ENCODE measurements around the gene RUNX1.
A peak's percentile ranks its signal among the peaks of the same experiment; 100 is the strongest.

The RUNX1 gene

DNA sequence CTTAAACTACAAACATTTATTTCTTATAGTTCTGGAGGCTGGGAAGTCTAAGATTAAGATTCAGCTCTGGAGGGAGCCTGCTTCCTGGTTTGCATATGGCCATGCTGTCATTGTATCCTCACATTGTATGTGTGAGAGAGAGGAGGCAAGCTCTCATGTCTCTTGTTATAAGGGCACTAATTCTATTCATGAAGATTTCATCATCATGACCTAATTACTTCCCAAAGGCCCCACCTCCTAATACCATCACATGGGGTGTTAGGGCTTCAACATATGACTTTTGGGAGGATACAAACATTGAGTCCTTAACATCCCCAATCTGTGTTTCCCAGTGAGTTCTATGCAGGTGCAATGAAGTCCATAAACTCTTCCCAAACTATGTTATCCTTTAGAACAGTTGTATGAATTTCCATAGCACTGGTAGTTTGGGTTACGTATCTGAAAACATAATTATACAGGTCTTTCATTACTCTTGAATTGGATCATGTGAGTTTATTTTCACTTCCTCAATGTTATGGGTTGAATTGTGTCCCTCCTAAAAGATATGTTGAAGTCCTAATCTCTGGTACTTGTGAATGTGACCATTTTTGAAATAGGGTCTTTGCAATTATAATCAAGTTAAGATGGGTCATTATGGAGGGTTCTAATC lies 124.2 kb downstream of the RUNX1 start:
- DNase-seq (ENCODE audit: low read depth, low spot score), result no peak

DNA sequence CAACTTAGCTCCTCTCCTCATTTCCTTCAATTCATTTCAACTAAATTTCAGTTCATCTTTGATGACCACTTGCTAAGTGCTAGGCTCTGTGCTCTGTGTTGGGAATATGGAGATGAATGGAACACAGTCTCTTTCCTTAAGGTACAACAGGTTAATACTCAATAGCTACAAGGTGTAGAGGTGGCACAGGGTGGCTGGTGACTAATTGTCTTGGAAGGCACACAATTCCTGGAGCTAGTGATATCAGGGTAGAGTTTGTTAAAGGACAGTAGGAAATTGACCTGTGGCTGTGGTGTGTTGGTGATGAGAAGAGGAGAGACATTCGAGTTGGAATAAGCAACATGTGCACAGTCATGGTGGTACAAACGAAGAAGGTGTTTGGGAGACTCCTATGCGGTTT lies 124.9 kb downstream of the RUNX1 start:
- DNase-seq (ENCODE audit: low read depth, low spot score), result no peak

DNA sequence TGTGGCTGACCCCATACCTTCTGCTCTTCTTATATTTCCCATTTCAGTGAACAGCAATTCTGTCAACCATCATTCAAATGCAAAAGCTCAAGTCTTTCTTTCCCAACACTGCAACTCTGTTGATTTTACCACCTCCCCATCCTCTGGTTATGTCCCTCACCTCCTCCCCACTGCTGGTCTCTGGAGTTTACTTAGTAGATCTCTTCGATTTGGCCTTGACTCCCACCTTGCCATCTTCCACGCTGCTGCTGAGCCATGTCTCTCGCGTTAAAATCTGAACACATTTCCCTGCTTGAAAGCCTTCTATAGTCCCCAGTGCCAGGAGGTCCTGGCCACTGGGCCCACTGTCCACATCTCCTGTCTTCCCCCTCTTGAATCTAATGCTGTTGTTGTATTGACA lies 125.5 kb downstream of the RUNX1 start:
- no peak for DNase-seq (ENCODE audit: low read depth, low spot score)

DNA sequence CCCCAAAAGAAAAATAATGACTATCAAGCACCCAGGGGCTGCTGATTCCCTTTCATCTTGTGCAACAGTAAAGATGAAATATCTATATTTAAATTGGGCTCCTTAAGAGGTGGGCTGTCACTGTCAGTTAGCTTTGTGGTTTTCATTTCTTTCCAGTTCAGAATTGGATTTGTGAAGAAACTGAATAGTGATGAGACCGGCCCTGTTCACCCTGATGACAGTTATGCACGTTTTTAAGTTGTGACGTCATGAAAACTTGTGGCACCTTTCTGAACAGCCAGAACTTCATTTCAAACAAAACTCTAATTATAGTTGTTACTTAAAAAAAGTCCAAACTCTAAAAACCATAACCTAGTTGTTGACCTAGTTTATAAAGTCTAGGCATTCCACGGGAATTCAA lies 125.9 kb downstream of the RUNX1 start:
- no peak for DNase-seq (ENCODE audit: low read depth, low spot score)

DNA sequence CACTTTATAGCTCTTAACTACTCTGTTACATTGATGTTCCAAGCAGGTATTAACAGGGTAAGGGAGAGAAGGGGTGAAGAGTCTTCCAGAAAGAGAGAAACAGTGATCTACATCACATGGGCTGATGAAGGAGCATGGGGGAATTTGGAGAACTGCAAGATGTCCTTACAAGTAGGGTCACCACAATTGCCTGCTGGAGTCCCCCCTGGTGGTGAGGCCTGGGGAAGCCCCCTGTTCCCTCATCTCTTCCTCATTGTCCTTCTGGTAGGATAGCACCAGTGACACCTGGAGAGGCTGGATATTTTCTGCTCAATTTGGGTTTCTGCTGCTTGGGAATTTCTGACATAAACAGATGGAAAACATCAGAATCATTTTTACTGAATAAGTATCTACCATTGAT lies 126.6 kb downstream of the RUNX1 start:
- DNase-seq (ENCODE audit: low read depth, low spot score), result peak; percentile 4

DNA sequence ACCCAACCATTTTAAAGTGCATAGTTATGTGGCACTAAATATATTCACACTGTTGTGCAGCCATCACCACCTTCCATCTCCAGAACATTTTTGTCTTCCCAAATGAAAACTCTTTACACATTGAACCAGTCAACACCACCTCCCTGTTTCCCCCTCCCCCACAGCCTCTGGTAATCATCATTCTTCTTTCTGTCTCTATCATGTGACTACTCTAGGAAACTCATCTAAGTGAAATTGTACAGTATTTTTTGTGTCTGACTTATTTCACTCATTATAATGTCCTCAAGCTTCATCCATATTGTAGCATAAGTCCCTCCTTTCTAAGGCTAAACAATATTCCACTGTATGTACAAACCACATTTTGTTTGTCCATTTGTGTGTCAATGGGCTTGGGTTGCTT lies 128.0 kb downstream of the RUNX1 start:
- no peak for DNase-seq (ENCODE audit: low read depth, low spot score)

GRCh38 chr21:34919406-34919805 lies 129.7 kb downstream of the RUNX1 start:
- DNase-seq (ENCODE audit: low read depth, low spot score), result no peak

DNA sequence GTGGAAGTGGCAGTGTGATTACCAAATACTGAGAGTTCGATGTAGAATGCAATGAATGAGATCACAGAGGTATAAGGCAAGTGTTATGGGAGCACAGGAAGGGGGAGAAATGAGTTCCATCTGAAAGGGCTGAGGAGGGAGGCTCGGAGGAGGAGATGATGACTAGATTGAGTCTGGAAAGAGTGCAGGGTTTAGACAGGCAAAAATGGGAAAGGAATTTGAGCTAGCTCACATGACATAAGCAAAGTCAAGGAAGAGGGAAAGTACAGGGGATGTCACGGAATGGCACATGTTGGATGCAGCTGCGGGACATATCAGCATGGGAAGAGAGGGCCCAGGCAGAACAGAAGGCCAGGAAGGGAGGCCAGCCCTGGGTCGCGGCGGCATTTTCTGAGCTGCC lies 132.7 kb downstream of the RUNX1 start:
- DNase-seq (ENCODE audit: low read depth, low spot score), result no peak

- DNase-seq (ENCODE audit: low read depth, low spot score), result no peak
Measured at GRCh38 chr21:34915364-34915841, 133.7 kb downstream of the RUNX1 start.

DNA sequence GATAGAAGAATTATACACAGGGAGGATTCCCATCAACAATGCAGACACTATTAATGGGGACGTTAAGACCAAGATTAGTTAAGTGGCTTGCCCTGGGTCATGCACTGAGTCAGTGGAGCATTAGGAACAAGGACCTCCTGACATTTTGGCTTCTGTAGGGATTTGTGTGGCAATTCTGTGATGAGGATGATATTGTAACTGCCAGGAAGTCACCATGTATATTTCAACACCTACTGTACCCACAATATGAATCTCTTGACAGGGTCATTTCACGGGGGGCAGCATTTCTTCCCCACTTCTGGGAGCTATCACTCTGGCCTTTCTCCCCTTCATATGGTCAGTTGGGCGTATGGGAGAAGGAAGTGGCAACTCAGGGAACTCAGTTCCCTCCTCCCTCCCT lies 134.9 kb downstream of the RUNX1 start:
- DNase-seq (ENCODE audit: low read depth, low spot score), result no peak

DNA sequence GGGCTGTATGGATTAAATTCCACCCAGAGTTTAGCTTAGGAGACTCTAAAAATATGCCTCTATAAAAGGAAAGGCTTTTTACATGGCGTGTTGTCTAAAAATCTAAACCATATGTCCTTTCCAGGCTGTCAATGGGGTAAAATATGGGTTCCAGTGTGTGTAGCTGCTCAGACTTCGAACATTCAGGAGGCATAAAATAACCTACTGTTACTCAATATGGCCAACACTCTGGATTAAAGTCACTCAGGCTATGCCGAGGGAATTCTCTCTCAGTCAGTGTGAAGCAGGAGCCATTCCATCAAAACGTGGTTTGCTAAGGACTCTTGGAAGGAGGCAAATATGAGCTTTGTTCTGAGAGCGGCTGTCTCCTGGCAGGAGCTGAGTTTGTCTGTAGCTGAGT lies 135.3 kb downstream of the RUNX1 start:
- no peak for DNase-seq (ENCODE audit: low read depth, low spot score)

GRCh38 chr21:34912022-34912945 lies 136.8 kb downstream of the RUNX1 start:
- peak; percentile 64 for DNase-seq (ENCODE audit: low read depth, low spot score)

- no peak for DNase-seq (ENCODE audit: low read depth, low spot score)
Measured at GRCh38 chr21:34911360-34911759, 137.7 kb downstream of the RUNX1 start.

- DNase-seq (ENCODE audit: low read depth, low spot score), result no peak
Measured at GRCh38 chr21:34910396-34910795, 138.7 kb downstream of the RUNX1 start.

DNA sequence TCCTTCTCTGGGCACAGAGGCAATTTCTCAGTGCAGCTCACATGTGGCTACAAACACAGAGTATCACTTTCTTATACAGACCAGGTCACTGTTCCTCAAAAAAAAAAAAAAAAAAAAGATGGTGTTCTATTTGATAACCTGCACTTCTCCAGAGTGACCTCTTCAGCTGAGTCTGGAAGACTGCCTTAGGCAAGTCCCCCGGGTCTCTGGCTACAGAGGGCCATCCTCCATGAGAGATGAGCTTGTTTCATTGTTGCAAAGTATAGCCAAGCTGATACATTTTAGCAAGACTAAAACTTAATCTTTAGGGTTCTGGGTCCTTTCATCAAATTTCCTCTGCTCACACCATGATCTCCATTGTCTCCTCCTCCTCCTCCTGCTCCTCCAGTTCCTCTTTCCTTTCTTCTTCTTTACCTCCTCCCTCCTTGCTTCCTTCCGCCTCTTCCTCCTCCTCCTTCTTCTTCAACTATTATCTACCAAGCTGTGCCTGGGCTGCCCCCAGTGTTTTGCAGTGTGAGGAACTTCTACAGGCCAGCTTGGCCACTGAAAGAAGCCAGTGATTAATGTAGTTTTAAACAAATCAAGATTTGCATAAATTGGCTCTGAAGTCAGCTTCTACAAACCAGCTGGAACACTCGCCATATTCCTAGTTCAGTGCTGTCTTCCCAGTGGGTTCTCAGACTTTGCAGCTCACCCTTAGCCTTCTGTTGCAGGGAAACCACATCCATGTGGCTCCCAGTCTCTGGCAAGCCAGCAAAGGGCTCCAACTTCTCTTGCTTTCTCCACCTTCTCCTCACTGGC lies 139.4 kb downstream of the RUNX1 start:
- no peak for DNase-seq (ENCODE audit: low read depth, low spot score)

GRCh38 chr21:34908419-34909055 lies 140.6 kb downstream of the RUNX1 start:
- no peak for DNase-seq (ENCODE audit: low read depth, low spot score)

DNA sequence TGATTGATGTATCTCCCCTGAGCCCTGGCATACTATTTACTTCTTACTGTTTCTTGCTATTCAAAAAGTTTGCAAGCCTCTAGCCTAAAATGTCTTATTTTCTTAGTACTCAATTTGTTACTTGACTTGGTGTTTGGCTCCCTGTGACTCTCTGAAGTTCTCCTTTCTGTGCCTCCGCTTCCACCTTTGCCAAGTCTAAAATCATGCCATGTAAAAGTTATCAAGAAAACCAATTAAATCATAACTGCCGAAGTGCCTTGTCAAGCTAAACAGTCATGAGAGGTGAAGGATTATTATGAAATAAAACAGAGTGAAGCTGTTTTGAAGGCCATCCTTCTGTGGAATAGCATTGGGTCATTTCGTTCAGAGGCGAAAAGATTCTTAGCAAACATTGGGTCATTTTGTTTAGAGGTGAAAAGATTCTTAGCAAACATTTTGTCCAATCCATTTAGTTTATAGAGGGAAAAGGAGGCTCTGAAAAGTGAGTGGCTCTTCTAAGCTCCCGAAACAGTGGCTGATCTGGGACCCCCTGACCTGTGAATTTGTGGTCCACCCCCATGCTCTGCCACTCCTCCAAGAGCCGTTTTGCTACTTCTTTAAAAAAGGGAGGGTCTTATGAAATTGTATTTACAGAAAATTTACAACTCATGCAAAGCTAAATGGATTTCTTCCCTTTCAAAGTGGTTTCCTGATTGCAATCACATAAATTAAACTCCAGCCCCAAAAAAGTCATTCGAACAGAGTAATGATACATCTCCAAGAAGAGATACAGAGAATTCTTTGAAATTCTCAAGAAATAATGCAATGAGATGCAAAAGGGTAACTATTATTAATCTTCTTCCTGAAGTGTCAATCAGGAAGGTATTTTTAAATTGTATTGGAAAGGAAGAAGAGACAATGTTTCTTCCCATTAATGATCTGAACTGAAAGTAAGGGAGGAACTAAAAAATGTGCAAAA lies 141.4 kb downstream of the RUNX1 start:
- DNase-seq (ENCODE audit: low read depth, low spot score), result no peak

DNA sequence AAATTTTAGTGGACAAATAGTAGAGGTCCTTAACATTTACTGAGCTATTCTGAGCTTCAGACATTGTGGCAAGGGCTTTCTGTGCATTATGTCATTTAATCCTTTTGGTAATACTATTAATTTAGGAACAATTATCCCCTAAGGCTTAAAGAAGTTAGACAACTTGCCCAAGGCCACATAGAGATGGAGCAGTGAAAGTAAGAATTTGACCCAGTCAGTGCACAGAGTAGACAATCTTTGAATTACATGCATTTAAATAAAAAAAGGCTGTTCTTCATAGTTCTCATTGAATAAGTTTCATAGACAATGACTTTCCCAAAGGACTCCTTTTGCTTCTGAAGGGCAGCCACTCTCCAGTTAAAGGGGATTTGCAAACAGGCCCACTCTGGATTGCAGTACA lies 142.7 kb downstream of the RUNX1 start:
- no peak for DNase-seq (ENCODE audit: low read depth, low spot score)

GRCh38 chr21:34905218-34905537 lies 143.9 kb downstream of the RUNX1 start:
- DNase-seq (ENCODE audit: low read depth, low spot score), result no peak

GRCh38 chr21:34904526-34905217 lies 144.4 kb downstream of the RUNX1 start:
- DNase-seq (ENCODE audit: low read depth, low spot score), result no peak
